Neural cell (in vitro differentiated cells): ENCODE data around the gene ELMO2.

Experiments used
- CTCF ChIP-seq: fragments of 450-650 bp; IDR thresholded peaks from 2 replicates; pipeline ENCODE4 v1.5.1; 2014; ENCODE audit warnings: antibody characterized with exemption, mild to moderate bottlenecking, moderate library complexity; ENCODE audit not compliant: poor library complexity, severe bottlenecking
- EP300 ChIP-seq: fragments of 450-650 bp; conservative IDR thresholded peaks from 2 replicates; pipeline ENCODE4 v1.6.1; 2014; ENCODE audit warnings: antibody characterized with exemption, mild to moderate bottlenecking, moderate library complexity; ENCODE audit not compliant: poor library complexity, severe bottlenecking
- MXI1 ChIP-seq: fragments of 450-650 bp; conservative IDR thresholded peaks from 2 replicates; pipeline ENCODE4 v1.6.1; 2014; ENCODE audit warnings: antibody characterized with exemption, mild to moderate bottlenecking; ENCODE audit not compliant: poor library complexity, severe bottlenecking
- RAD21 ChIP-seq: fragments of 450-650 bp; conservative IDR thresholded peaks from 2 replicates; pipeline ENCODE4 v1.6.1; 2014; ENCODE audit warnings: antibody characterized with exemption, mild to moderate bottlenecking, moderate library complexity
- SMC3 ChIP-seq: fragments of 450-650 bp; conservative IDR thresholded peaks from 2 replicates; pipeline ENCODE4 v1.6.1; 2014; ENCODE audit warnings: antibody characterized with exemption, mild to moderate bottlenecking, moderate library complexity; ENCODE audit not compliant: poor library complexity
- TAF1 ChIP-seq: IDR thresholded peaks from 2 replicates; pipeline ENCODE4 v1.6.1; 2012; ENCODE audit warnings: low read depth

GRCh38 chr20:46350201-46350985 lies 56.0 kb downstream of the ELMO2 start:
- no peak for TF ChIP-seq CTCF
- TF ChIP-seq MXI1, result no peak
- no peak for TF ChIP-seq RAD21
- TF ChIP-seq EP300, result no peak
- TF ChIP-seq TAF1, result no peak
- TF ChIP-seq SMC3, result no peak
